ENCODE data around the gene NEXMIF. TPM values are rescaled to one million over a fixed set of nuclear protein-coding genes. Genes with fewer than 3 reads are reported as not detected.
"Not testable (repeated sequence)": the region's sequence is repeated elsewhere in the genome, so short reads cannot be mapped to it uniquely, and the experiment has no call there.

NEXMIF gene
- 2.4 TPM for total RNA-seq

DNA sequence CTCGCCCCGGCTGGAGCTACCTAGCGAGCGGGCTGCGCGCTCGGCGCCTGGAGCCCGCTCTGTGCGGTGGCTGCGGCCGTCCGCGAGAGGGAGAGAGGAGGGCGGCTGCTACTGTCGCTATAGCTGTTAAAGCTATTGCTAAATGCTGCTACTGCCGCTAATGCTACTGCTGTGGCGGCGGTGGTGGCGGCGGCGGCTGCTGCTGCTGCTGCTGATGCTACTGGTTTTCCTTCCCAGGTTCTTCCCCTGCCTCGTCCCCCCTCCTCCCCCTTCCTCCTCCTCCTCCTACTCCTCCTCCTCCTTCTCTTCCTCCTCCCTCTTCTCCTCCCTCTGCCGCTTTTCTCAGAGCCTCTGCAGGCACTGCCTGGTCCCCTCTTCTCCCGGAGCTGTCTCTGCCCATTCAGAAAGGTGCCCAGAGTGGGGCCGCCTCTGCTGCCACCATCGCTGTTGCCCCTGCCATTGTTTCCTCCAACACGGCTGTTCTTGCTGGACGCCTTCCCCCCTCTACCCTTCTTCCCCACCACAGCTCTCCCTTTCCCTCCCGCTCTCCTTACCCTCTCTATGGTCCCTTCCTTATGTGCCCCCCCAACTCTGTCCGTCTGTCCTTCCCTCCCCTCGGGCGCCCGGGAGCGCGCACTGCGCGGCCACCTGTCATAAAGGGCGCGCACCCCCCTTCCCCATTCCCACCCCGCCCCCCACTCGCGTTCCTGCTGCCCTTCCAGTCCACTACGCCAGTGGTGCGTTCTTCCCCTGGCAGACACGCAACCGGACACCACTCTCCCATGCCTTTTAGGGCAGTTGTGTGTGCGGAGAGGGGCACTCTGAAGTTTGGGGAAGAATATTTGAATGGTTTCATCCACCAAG lies at the start of gene NEXMIF:
NEXMIF (minus strand) TSS at position 228 of the 864 bp plus-strand sequence.
- DNase-seq (ENCODE audit: low spot score) = no peak

DNA sequence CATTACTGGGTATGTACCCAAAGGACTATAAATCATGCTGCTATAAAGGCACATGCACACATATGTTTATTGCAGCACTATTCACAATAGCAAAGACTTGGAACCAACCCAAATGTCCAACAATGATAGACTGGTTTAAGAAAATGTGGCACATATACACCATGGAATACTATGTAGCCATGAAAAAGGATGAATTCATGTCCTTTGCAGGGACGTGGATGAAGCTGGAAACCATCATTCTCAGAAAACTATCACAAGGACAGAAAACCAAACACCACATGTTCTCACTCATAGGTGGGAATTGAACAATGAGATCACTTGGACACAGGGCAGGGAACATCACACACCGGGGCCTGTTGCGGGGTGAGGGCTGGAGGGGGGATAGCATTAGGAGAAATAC lies 36.7 kb upstream of the NEXMIF start:
- DNase-seq (ENCODE audit: low spot score) = not testable (repeated sequence)

DNA sequence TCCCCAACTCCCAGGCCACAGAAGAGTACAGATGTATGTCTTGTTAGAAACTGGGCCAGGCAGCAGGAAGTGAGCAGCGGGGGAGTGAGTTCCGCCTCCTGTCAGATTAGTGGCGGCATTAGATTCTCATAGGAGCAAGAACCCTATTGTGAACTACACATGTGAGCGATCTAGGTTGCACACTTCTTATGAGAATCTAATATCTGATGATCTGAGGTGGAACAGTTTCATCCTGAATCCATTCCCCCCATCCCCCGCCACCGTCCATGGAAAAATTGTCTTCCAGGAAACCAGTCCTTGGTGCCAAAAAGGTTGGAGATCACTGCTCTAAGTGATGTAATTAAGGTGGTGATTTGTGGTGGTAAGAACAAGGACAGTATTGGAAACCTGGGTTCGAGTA lies 24.5 kb upstream of the NEXMIF start:
- no peak for DNase-seq (ENCODE audit: low spot score)

DNA sequence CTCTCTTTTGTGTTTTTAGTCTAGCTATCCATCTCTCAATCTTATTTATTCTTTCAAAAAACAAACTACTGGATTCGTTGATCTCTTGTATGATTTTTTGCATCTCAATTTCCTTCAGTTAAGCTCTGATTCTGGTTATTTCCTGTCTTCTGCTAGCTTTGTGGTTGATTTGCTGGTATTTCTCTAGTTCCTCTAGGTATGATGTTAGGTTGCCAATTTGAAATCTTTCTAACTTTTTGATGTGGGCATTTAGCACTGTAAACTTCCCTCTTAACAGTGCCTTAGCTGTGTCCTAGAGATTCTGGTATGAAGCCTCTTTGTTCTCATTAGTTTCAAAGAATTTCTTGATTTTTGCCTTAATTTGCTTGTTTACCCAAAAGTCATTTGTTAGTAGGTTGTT lies 15.2 kb upstream of the NEXMIF start:
- no peak for DNase-seq (ENCODE audit: low spot score)

DNA sequence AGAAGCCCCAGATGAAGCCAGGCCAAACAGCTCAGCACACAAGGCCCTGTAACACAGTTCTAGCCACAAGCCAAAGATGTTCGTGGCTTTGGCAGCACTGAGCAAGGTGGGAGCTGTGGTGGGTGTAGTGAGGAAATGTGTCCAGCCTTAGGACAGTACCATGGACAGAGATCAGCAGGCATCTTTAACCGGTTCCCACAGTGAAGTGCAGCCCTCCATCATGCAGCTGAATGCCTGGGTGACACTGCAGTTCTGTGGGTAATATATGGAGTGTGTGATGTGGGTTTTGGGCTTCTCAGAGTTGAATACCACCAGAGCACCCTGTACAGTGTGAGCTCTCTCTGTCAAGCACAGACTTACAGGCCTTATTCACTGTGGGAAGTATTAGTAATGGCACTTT lies 6.0 kb upstream of the NEXMIF start:
- no peak for DNase-seq (ENCODE audit: low spot score)

DNA sequence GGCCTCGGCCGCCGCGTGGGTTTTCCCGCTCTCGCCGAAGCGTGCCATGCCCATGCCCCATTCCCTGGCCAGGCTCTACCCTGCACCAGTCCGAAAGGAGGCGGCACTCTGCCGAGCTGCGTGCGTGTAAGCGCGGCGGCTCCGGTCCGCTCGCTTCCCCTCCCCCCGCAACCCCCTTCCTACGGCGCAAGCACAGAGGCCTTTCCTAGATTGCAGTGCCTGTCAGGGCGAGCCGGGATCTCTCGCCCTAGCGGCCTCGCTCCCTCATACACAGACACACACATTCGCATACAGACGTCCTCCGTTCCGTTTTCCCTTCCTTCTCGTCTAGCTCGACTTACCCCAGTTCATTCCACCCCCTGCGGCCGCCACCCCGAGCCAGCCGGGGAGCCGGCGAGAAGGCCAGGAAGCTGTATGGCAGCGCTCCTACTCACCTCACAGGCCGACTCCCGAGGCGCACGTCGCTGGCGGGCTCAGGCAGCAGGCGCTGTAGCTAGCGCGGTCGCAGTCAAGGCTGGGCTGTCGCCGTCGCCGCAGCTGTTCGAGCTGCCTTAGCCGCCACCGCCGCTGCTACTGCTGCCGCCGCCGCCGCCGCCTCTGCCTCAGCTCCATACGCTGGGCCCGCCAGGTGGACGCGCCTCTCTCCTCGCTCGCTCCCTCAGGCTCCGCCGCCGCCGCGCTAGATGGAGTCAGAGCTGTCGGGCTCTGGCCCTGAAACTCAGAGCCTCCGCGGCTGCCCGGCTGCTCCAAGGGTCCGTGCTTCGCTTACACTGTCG lies 615 bp downstream of the NEXMIF start:
- no peak for DNase-seq (ENCODE audit: low spot score)

DNA sequence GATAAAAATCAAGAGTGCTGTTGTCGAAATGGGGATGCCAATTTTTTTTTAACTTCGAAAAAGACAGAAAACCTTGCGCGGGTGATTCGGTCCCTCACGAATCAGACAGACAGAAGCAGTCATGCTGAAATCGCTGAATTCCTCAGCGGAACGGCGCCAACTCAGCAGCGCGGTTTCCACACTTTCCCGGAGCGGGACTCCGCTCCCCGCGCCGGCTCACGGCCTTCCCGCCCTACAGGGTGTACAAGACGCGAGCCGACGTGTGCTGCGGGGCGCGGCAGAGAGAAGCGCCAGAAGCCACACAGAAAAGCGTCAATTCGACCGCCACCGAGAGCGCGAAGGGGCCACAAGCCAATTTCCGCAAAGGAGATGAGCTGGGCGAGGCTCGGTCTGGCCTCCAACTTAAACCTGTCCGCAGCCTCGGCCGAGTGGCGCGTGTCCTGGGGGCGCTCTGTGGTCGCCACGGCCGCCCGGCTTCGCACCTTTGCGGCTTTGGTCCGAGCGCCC lies 1.3 kb downstream of the NEXMIF start:
- DNase-seq (ENCODE audit: low spot score) = no peak

DNA sequence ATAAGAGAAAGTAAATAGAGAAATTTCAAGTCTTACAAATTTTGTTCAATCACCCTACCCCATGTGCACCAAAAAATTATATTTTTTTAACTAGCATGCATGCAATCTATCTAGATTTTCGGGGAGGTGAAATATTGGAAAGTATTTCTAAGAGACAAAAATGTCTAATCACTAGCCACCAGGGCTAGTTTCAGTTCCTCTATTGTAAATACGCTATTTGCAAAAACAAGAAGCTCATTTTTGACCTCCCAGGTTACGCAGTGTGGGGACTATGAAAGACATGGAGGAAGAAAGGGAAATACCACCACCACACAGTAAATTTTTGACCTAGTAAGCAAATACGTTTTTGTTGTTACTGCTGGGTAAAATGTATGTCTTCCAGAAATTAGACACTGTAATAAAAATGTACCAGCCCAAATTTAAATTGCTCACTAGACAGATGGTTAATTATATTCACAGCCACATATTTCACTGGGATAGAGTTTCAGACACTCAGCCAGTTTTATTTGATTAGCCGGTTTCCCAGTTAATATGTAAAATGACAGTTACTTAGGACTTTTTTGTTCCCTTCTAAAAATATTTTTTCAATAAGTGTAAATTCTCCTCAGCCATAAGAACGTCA lies 2.2 kb downstream of the NEXMIF start:
- DNase-seq (ENCODE audit: low spot score) = no peak

DNA sequence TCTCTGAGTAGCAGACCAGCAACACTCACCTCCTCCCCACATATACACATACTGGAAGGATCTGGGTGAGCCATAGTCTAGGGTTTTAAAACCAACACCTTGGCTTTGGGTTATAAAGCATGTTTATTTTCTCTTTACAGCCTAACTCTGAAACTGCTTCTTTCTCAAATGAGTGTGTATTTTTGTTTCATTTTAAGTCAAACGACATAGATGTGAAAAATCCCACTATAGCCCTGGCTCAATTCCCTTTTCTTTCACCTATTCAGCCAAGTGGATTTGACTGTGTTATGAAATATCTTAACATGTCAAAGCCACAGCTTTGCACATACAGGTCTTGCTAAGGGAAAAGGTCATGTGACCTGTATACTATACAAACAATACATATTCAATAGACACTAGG lies 13.8 kb downstream of the NEXMIF start:
- DNase-seq (ENCODE audit: low spot score) = no peak

DNA sequence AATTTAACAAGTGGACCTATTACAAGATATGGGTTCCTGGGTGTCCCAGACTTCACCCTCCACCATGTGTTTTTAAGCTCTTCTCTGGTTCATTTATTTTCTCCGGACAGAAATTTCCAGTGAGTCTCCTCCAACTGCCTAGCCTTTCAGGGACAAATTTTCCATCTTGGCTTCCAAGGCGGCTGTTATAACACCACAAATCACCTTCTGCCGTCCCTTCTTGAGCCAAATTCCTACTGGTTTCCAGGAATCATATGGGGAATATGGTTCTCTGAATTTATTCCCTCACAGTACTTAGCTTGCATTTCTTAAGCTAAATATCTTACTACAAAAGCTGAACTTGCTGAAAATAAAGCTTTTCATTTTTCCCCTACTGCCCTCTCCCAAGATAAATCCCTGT lies 18.8 kb downstream of the NEXMIF start:
- no peak for DNase-seq (ENCODE audit: low spot score)

DNA sequence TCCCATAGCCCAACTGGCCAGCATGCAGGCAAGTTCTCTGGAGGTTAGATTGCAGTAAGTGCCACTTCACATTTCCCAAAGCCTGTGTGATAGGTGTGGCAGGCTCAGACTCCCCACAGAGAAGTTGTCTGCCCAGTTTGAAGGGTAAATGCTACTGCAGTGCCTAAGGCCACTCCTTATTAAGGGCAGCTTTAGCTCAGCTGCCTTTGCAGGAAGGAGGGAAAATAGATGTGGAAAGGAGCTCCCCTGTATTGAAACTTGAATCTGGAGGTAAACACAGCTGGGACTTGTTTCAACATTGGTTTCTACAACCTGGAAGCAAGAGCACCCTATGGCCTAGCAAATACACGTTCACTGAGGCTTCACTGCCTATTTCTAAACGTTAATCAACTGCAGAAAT lies 22.4 kb downstream of the NEXMIF start:
- DNase-seq (ENCODE audit: low spot score) = no peak

DNA sequence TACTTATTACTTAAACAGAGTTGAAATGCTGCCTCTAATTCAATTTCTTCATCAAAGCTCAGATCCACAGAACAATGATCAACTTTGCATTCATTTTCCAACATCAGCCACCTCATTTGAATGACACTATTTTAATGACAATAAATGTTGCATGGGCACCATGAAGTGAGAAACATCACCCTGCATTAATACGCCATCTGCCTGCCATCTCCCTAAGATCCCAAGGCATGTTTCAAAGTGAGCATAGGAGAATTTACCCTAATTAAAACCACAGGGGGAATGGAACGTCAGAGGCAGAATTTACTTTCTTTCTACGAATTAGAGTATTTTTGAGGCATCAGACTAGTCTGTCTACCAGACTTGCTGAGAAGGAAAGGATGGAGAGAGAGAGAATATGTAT lies 32.7 kb downstream of the NEXMIF start:
- no peak for DNase-seq (ENCODE audit: low spot score)

DNA sequence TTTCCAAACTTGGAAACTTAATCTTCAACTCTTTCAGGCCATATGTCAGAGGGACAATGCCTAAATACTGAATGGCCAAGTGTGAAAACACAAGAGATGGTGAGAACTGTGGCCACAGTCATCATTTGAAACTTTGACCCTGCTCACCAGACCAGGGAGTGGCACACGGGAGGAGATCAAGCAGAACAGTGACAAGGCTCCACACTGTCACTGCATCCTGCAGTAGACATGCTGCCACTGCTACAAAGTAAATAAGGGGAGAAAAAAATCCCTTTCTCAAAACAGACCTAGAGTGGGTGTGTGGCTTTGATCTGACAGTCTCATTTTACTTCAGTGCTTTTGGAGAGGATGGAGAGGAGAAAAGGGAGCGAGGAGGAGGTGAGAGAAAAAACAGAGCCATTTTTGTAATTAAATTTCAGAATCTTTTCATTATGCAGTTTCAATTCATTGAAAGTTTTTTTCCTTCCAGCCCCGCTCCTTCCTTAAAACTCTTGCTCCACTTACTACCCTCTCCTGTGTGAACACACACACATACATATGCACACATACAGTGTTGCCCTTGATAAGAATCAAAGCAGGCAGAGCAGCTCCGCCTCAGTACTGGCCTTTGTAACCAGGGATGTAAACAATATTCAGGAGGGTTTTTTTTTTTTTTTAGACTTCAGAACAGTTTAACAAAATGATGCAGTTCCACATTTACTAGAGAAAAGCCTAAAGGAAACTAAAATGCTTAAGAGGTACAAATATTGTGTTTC lies 34.4 kb downstream of the NEXMIF start:
- DNase-seq (ENCODE audit: low spot score) = no peak

DNA sequence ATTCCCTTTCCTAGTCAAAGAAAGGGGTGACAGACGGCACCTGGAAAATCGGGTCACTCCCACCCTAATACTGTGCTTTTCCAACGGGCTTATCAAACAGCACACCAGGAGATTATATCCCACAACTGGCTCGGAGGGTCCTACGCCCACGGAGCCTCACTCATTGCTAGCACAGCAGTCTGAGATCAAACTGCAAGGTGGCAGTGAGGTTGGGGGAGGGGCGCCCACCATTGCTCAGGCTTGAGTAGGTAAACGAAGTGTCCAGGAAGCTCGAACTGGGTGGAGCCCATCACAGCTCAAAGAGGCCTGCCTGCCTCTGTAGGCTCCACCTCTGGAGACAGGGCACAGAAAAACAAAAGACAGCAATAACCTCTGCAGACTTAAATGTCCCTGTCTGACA lies 42.9 kb downstream of the NEXMIF start:
- DNase-seq (ENCODE audit: low spot score) = not testable (repeated sequence)

DNA sequence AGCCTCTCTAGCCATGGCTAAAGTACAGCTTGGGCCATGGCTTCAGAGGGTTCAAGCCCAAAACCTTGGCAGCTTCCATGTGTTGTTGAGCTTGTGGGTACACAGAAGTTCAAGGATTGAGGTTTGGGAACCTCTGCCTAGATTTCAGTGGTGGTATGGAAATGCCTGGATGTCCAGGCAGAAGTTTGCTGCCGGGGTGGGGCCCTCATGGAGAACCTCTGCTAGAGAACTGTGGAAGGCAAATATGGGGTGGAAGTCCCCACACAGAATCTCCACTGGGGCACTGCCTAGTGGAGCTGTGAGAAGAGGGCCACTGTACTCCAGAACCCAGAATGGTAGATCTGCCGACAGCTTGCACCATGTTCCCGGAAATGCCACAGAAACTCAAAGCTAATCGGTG lies 59.5 kb downstream of the NEXMIF start:
- no peak for DNase-seq (ENCODE audit: low spot score)

DNA sequence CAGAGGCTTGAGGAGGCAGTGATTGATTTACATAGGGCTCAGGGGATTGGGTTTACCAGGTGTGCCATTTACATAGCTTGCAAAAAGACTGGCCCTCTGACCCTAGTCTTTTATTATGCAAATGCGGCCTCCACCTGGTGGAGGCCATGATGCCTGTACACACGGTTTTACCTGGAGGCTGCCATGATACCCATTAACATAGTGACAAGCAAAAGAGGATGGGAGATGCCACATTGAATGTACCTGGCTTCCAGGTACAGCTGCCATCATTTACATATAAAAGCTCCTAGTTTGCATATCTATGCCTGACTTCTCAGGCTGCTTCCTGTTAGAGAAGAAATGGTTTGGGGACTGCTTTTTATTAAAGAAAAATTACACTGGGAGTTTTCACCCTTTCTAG lies 72.0 kb downstream of the NEXMIF start:
- no peak for DNase-seq (ENCODE audit: low spot score)

DNA sequence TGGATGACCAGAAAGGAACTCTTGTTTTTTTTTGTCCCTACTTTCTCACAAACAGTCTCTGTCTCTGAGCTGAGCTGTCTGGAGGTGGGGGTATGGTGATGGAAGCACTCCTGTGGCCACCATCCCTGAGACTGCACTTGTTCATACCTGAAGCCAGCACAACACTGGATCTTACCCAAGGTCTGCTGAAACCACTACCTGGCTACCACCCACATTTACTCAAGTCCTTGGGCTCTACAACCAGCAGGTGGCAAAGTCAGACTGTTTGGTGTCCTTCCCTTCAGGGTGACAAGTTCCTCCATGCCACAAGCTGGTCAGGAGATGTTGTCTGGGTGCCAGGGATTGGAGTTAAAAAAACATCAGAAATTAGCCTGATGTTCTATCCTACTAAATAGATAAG lies 89.7 kb downstream of the NEXMIF start:
- no peak for DNase-seq (ENCODE audit: low spot score)

DNA sequence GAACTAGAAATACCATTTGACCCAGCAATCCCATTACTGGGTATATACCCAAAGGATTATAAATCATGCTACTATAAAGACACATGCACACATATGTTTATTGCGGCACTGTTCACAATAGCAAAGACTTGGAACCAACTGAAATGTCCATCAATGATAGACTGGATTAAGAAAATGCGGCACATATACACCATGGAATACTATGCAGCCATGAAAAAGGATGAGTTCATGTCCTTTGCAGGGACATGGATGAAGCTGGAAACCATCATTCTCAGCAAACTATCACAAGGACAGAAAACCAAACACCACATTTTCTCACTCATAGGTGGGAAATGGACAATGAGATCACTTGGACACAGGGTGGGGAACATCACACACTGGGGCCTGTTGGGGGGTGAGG lies 105.5 kb downstream of the NEXMIF start:
- DNase-seq (ENCODE audit: low spot score) = not testable (repeated sequence)

DNA sequence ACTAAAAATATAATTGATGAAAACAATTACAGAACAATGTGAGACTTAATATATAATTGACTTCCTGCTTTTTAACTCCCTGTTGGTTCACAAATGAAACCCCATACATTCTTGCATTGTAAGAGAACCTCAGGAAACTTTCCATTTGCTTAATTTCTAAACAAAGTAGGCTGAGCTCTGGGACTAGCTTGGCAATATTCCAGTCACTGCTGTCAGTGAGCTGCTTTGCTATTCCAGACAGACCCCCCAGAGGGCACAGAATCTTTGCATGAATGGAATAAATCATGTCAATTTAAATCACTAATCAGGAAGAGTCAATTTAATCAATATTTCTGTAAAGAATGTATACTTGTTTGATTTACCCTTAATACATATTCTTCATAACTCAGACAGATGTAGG lies 110.6 kb downstream of the NEXMIF start:
- no peak for DNase-seq (ENCODE audit: low spot score)

DNA sequence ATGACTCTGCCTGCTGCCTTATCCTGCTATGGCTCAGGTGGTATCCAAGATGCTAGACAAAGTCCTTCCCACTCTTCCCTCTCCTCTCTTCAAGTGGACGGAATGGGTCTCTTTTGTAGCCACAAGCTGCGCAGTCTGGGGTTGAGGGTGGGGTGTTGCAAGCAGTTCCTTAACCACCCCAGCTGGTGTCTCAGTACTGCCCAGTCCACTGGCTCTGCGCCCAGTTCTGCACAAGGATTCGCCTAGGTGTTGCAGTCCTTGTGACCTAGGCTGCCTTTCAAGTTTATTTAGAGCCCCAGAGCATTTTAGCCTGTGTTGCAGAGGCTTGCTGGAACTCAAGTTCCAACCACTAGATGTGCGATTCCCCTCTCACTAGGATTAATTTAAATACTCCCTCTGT lies 120.7 kb downstream of the NEXMIF start:
- no peak for DNase-seq (ENCODE audit: low spot score)

DNA sequence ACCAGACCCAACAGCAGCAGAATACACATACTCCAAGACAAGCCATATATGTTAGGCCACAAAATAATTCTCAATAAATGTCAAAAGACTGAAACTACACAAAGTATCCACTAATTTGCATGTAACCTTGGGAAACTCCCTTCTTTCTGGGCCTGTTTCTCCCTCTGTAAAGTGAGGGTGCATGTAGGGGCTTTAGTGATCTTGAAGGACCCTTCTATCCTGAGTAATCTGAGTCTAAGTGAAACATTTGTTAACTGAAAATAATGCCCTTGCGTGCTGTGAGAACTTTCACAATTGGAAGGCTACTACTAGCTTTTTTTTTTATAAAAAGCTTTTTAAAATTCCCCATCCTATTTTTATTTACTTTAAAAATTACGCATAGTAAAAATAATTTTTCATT lies 125.2 kb downstream of the NEXMIF start:
- no peak for DNase-seq (ENCODE audit: low spot score)
